ENCODE results near the gene CHAC2. TPM values are rescaled to one million over a fixed set of nuclear protein-coding genes. Genes with fewer than 3 reads are reported as not detected.

The CHAC2 gene
- total and polyA plus RNA-seq, 2 donors (not counting 1 experiment from before 2014, with no cell fraction given) = 1.6 to 3.2 TPM

- H3K4me3 ChIP-seq (ENCODE audit: control extremely low read depth in 1 of 5, extremely low read depth in 1 of 5, insufficient read depth in 1 of 5, low read depth in 2 of 5, low read length in 4 of 5) = no peak overlapping the region
- CTCF ChIA-PET = no interaction called here
- no peaks in the 10 kb centered on the region for H3K9me3 ChIP-seq (ENCODE audit: control extremely low read depth in 1 of 3, control insufficient read depth in 2 of 3, insufficient read depth in 1 of 3, low read length in 2 of 3)
- no peaks in the 10 kb centered on the region for H3K4me1 ChIP-seq (ENCODE audit: control insufficient read depth in 2 of 2, insufficient read depth in 2 of 2, low read length in 2 of 2)
- H2AFZ ChIP-seq (ENCODE audit: insufficient read depth, low read depth, low read length, poor library complexity, severe bottlenecking) = no peak overlapping the region
- no peaks in the 10 kb centered on the region for H3K27me3 ChIP-seq (replicated peaks in 1 of 4; ENCODE audit: control extremely low read depth in 1 of 4, control insufficient read depth in 3 of 4, insufficient read depth in 4 of 4, low read length in 3 of 4)
- Mint-ChIP-seq H3K27me3 (no peaks in the 10 kb centered on the region), H3K9me3 (ENCODE audit: insufficient read depth) (no peaks in the 10 kb centered on the region), H3K4me1 (peaks cover 10% of the 10 kb centered on the region), H3K4me3 (no peak overlapping the region), H3K27ac (no peak overlapping the region)
- TF ChIP-seq CTCF (IDR thresholded peaks at IDR 0.05) = no peak
- no peak for TF ChIP-seq EZH2 (IDR thresholded peaks at IDR 0.05; ENCODE audit: borderline replicate concordance, insufficient read depth, low read depth, low read length, poor library complexity, severe bottlenecking)
- intact Hi-C loops (cut with micrococcal nuclease) = no loop called here
- no peak overlapping the region for H3K27ac ChIP-seq (ENCODE audit: low read length in 2 of 2)
- no peak overlapping the region for H3K9ac ChIP-seq (ENCODE audit: low read length)
- H4K20me1 ChIP-seq (ENCODE audit: control insufficient read depth, insufficient read depth, low read length, poor library complexity, severe bottlenecking) = peaks cover 10% of the 10 kb centered on the region
- H3K36me3 ChIP-seq (replicated peaks in 1 of 2; ENCODE audit: control extremely low read depth in 1 of 2, control insufficient read depth in 1 of 2, extremely low read depth in 1 of 2, insufficient read depth in 2 of 2, low read length in 1 of 2) = peaks cover 1 to 30% of the 10 kb centered on the region in 2 experiments
- whole genome bisulfite sequencing (ENCODE audit: insufficient coverage) = 100% methylated on average over 1 of the region's 3 CpGs
- POLR2A ChIA-PET = no interaction called here
- H3K79me2 ChIP-seq (ENCODE audit: control insufficient read depth, insufficient read depth, low read length) = peaks cover 47% of the 10 kb centered on the region
- DNase-seq (no peak), ATAC-seq (ENCODE audit: low read depth) (no peak)
- no peak overlapping the region for H3K4me2 ChIP-seq (replicated peaks; ENCODE audit: low read depth, low read length, poor library complexity, severe bottlenecking)
These were observed 26.2 kb downstream of the CHAC2 start for GRCh38 chr2:53793821-53794220.

DNA sequence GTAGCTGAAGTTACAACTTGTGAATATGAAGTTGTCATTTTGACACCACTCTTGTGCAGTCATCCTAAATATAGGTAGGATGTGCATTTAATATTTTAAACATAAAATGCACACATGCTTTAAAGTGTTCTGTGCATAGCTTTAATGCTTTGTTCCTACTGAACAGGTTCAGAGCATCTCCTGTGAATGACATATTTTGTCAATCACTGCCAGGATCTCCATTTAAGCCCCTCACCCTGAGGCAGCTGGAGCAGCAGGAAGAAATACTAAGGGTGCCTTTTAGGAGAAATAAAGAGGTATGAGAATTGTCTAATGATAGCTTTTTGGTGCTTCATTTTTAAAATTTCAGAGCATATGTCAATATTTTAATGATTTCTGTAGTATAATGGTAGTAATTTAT, 33.9 kb downstream of the CHAC2 start:
- H2AFZ ChIP-seq (ENCODE audit: insufficient read depth, low read depth, low read length, poor library complexity, severe bottlenecking) = no peak overlapping the region
- H3K4me1 Mint-ChIP-seq = no peaks in the 10 kb centered on the region
- H3K27ac Mint-ChIP-seq = no peak overlapping the region
- no peaks in the 10 kb centered on the region for H3K9me3 Mint-ChIP-seq (ENCODE audit: insufficient read depth)
- ChIA-PET CTCF (interaction anchor here (0.5 to 0.6 kb wide), 2 partner anchors 13 to 1061 kb away, joined by 3 to 4 read pairs; no protein-coding TSS in a partner anchor), POLR2A (no interaction called here)
- TF ChIP-seq EZH2 (IDR thresholded peaks at IDR 0.05; ENCODE audit: borderline replicate concordance, insufficient read depth, low read depth, low read length, poor library complexity, severe bottlenecking) = no peak
- no peak for TF ChIP-seq CTCF (IDR thresholded peaks at IDR 0.05)
- intact Hi-C loops (cut with micrococcal nuclease) = no loop called here
- H3K4me1 ChIP-seq (ENCODE audit: control insufficient read depth in 2 of 2, insufficient read depth in 2 of 2, low read length in 2 of 2) = no peaks in the 10 kb centered on the region
- no peak for ATAC-seq (ENCODE audit: low read depth)
- H3K79me2 ChIP-seq (ENCODE audit: control insufficient read depth, insufficient read depth, low read length) = no peaks in the 10 kb centered on the region
- no peaks in the 10 kb centered on the region for H3K9me3 ChIP-seq (ENCODE audit: control extremely low read depth in 1 of 3, control insufficient read depth in 2 of 3, insufficient read depth in 1 of 3, low read length in 2 of 3)
- no peak overlapping the region for H3K9ac ChIP-seq (ENCODE audit: low read length)
- H4K20me1 ChIP-seq (ENCODE audit: control insufficient read depth, insufficient read depth, low read length, poor library complexity, severe bottlenecking) = no peaks in the 10 kb centered on the region
- H3K27me3 ChIP-seq (replicated peaks in 1 of 4; ENCODE audit: control extremely low read depth in 1 of 4, control insufficient read depth in 3 of 4, insufficient read depth in 4 of 4, low read length in 3 of 4) = no peaks in the 10 kb centered on the region
- H3K27me3 Mint-ChIP-seq = no peaks in the 10 kb centered on the region
- H3K4me2 ChIP-seq (replicated peaks; ENCODE audit: low read depth, low read length, poor library complexity, severe bottlenecking) = no peak overlapping the region
- H3K4me3 ChIP-seq (ENCODE audit: control extremely low read depth in 1 of 5, extremely low read depth in 1 of 5, insufficient read depth in 1 of 5, low read depth in 2 of 5, low read length in 4 of 5) = no peak overlapping the region
- peaks cover 12 to 68% of the 10 kb centered on the region in 2 experiments for H3K36me3 ChIP-seq (replicated peaks in 1 of 2; ENCODE audit: control extremely low read depth in 1 of 2, control insufficient read depth in 1 of 2, extremely low read depth in 1 of 2, insufficient read depth in 2 of 2, low read length in 1 of 2)
- DNase-seq = no peak
- no peak overlapping the region for H3K4me3 Mint-ChIP-seq
- H3K27ac ChIP-seq (ENCODE audit: low read length in 2 of 2) = no peak overlapping the region

Measured in B cell (primary cell).